ENCODE results near the gene ATP6V1B1.

- TF ChIP-seq CTCF (IDR thresholded peaks at IDR 0.05) (no peak), POLR2A (IDR thresholded peaks at IDR 0.05) (no peak), EP300 (IDR thresholded peaks at IDR 0.05) (no peak), POLR2AphosphoS5 (IDR thresholded peaks at IDR 0.05) (no peak)
Observed at GRCh38 chr2:70895249-70895648, 40.5 kb upstream of the ATP6V1B1 start.
